GOT3 (cell line): ENCODE measurements around the gene GPX2.

ENCODE experiments used
- DNase-seq: peaks from one replicate; lab custom pipeline; 2025; ENCODE audit warnings: mixed read lengths; lab: John Stamatoyannopoulos, UW

Gene GPX2

GRCh38 chr14:64938972-64939816, 3.4 kb downstream of the GPX2 start:
- no peak for DNase-seq

- no peak for DNase-seq
Observed at GRCh38 chr14:64937821-64938193, 4.7 kb downstream of the GPX2 start.

GRCh38 chr14:64937171-64937820, 5.2 kb downstream of the GPX2 start:
- DNase-seq, result no peak

GRCh38 chr14:64935508-64935907, 7.0 kb downstream of the GPX2 start:
- DNase-seq, result no peak

GRCh38 chr14:64934338-64934929, 8.1 kb downstream of the GPX2 start:
- DNase-seq, result no peak

- no peak for DNase-seq
Observed at GRCh38 chr14:64932231-64932630, 10.3 kb downstream of the GPX2 start.

- no peak for DNase-seq
Observed at GRCh38 chr14:64931123-64931522, 11.4 kb downstream of the GPX2 start.

- no peak for DNase-seq
Observed at GRCh38 chr14:64930085-64930843, 12.3 kb downstream of the GPX2 start.

- no peak for DNase-seq
Observed at GRCh38 chr14:64929014-64929359, 13.6 kb downstream of the GPX2 start.

- no peak for DNase-seq
Observed at GRCh38 chr14:64928239-64929013, 14.1 kb downstream of the GPX2 start.

GRCh38 chr14:64927031-64927430, 15.5 kb downstream of the GPX2 start:
- no peak for DNase-seq

- no peak for DNase-seq
Observed at GRCh38 chr14:64926398-64926995, 16.0 kb downstream of the GPX2 start.

- no peak for DNase-seq
Observed at GRCh38 chr14:64923015-64923414, 19.5 kb downstream of the GPX2 start.

- no peak for DNase-seq
Observed at GRCh38 chr14:64920465-64920864, 22.1 kb downstream of the GPX2 start.

GRCh38 chr14:64919618-64920017, 22.9 kb downstream of the GPX2 start:
- no peak for DNase-seq

- no peak for DNase-seq
Observed at GRCh38 chr14:64919215-64919614, 23.3 kb downstream of the GPX2 start.

- DNase-seq, result no peak
Observed at GRCh38 chr14:64918216-64918615, 24.3 kb downstream of the GPX2 start.

- no peak for DNase-seq
Observed at GRCh38 chr14:64915797-64916196, 26.7 kb downstream of the GPX2 start.

- no peak for DNase-seq
Observed at GRCh38 chr14:64915029-64915424, 27.5 kb downstream of the GPX2 start.

- peak; percentile 80 for DNase-seq
Observed at GRCh38 chr14:64914237-64915028, 28.1 kb downstream of the GPX2 start, which contains the start of gene CHURC1. CHURC1 (plus strand) TSS chr14:64914455; CDS start chr14:64914496, 41 bp downstream.
